ENCODE results near the gene NOP16.

The NOP16 gene

GRCh38 chr5:176401281-176402205 is 13.1 kb upstream of the NOP16 start:
- no peak overlapping the region for H3K4me3 ChIP-seq (ENCODE audit: low read length)
- no peaks in the 10 kb centered on the region for H3K79me1 ChIP-seq (ENCODE audit: low read length)
- H3K4me2 ChIP-seq (ENCODE audit: low read length) = no peak overlapping the region
- H3K56ac ChIP-seq (ENCODE audit: low read length) = no peak overlapping the region
- no peaks in the 10 kb centered on the region for H3K27me3 ChIP-seq (ENCODE audit: insufficient read depth, low read length, poor library complexity)
- H3K36me3 ChIP-seq (ENCODE audit: control insufficient read depth, insufficient read depth, low read length) = no peaks in the 10 kb centered on the region
- no peak overlapping the region for H4K8ac ChIP-seq (ENCODE audit: low read depth, low read length)
- no peak overlapping the region for H3K18ac ChIP-seq (ENCODE audit: low read length)
- H3K4ac ChIP-seq (ENCODE audit: low read depth, low read length) = no peak overlapping the region
- H3K9ac ChIP-seq (ENCODE audit: low read length) = no peak overlapping the region
- H3K4me1 ChIP-seq (ENCODE audit: control insufficient read depth, low read depth, low read length) = no peaks in the 10 kb centered on the region
- no peak overlapping the region for H2AK5ac ChIP-seq (ENCODE audit: low read length)
- WGBS (ENCODE audit: extremely low coverage, insufficient coverage, low lambda C conversion rate) = no CpG with 5 or more reads among the region's 22 CpGs
- H2BK120ac ChIP-seq (ENCODE audit: low read depth, low read length) = no peak overlapping the region
- no peak overlapping the region for H3K27ac ChIP-seq (ENCODE audit: low read depth, low read length)
- H4K5ac ChIP-seq (ENCODE audit: low read length) = no peak overlapping the region
- H2BK5ac ChIP-seq (ENCODE audit: low read length) = no peak overlapping the region
- no peak overlapping the region for H2BK15ac ChIP-seq (replicated peaks; ENCODE audit: low read depth)
- no peak for DNase-seq
- no peaks in the 10 kb centered on the region for H3K79me2 ChIP-seq (ENCODE audit: control insufficient read depth, insufficient read depth, low read length)
- no peak overlapping the region for H3K23ac ChIP-seq (ENCODE audit: low read length)

GRCh38 chr5:176400382-176401156 is 12.2 kb upstream of the NOP16 start:
- no peaks in the 10 kb centered on the region for H3K4me1 ChIP-seq (ENCODE audit: control insufficient read depth, low read depth, low read length)
- no CpG with 5 or more reads among the region's 17 CpGs for WGBS (ENCODE audit: extremely low coverage, insufficient coverage, low lambda C conversion rate)
- no peaks in the 10 kb centered on the region for H3K79me2 ChIP-seq (ENCODE audit: control insufficient read depth, insufficient read depth, low read length)
- H3K27ac ChIP-seq (ENCODE audit: low read depth, low read length) = no peak overlapping the region
- H3K9ac ChIP-seq (ENCODE audit: low read length) = no peak overlapping the region
- H3K4ac ChIP-seq (ENCODE audit: low read depth, low read length) = no peak overlapping the region
- H2BK120ac ChIP-seq (ENCODE audit: low read depth, low read length) = no peak overlapping the region
- H3K79me1 ChIP-seq (ENCODE audit: low read length) = no peaks in the 10 kb centered on the region
- H2BK15ac ChIP-seq (replicated peaks; ENCODE audit: low read depth) = no peak overlapping the region
- H4K8ac ChIP-seq (ENCODE audit: low read depth, low read length) = no peak overlapping the region
- no peak overlapping the region for H4K5ac ChIP-seq (ENCODE audit: low read length)
- no peak overlapping the region for H2BK5ac ChIP-seq (ENCODE audit: low read length)
- H2AK5ac ChIP-seq (ENCODE audit: low read length) = no peak overlapping the region
- H3K36me3 ChIP-seq (ENCODE audit: control insufficient read depth, insufficient read depth, low read length) = no peaks in the 10 kb centered on the region
- H3K4me2 ChIP-seq (ENCODE audit: low read length) = no peak overlapping the region
- H3K4me3 ChIP-seq (ENCODE audit: low read length) = no peak overlapping the region
- no peak overlapping the region for H3K18ac ChIP-seq (ENCODE audit: low read length)
- no peak overlapping the region for H3K23ac ChIP-seq (ENCODE audit: low read length)
- DNase-seq = no peak
- no peak overlapping the region for H3K56ac ChIP-seq (ENCODE audit: low read length)
- no peaks in the 10 kb centered on the region for H3K27me3 ChIP-seq (ENCODE audit: insufficient read depth, low read length, poor library complexity)

- Histone ChIP-seq H4K5ac (ENCODE audit: low read length) (no peak overlapping the region), H2BK5ac (ENCODE audit: low read length) (no peak overlapping the region), H2BK15ac (replicated peaks; ENCODE audit: low read depth) (no peak overlapping the region), H3K4ac (ENCODE audit: low read depth, low read length) (no peak overlapping the region), H2BK120ac (ENCODE audit: low read depth, low read length) (no peak overlapping the region), H3K18ac (ENCODE audit: low read length) (no peak overlapping the region), H4K8ac (ENCODE audit: low read depth, low read length) (no peak overlapping the region), H3K23ac (ENCODE audit: low read length) (no peak overlapping the region), H3K4me2 (ENCODE audit: low read length) (no peak overlapping the region), H3K56ac (ENCODE audit: low read length) (no peak overlapping the region), H3K9ac (ENCODE audit: low read length) (no peak overlapping the region), H3K4me3 (ENCODE audit: low read length) (no peak overlapping the region), H3K4me1 (ENCODE audit: control insufficient read depth, low read depth, low read length) (no peaks in the 10 kb centered on the region), H3K27ac (ENCODE audit: low read depth, low read length) (no peak overlapping the region), H3K79me2 (ENCODE audit: control insufficient read depth, insufficient read depth, low read length) (no peaks in the 10 kb centered on the region), H3K79me1 (ENCODE audit: low read length) (no peaks in the 10 kb centered on the region), H3K36me3 (ENCODE audit: control insufficient read depth, insufficient read depth, low read length) (no peaks in the 10 kb centered on the region), H2AK5ac (ENCODE audit: low read length) (no peak overlapping the region), H3K27me3 (ENCODE audit: insufficient read depth, low read length, poor library complexity) (no peaks in the 10 kb centered on the region)
- no peak for DNase-seq
- no CpG with 5 or more reads among the region's 18 CpGs for WGBS (ENCODE audit: extremely low coverage, insufficient coverage, low lambda C conversion rate)
Observed at GRCh38 chr5:176397736-176398420, 9.5 kb upstream of the NOP16 start.

GRCh38 chr5:176396330-176396729 is 7.9 kb upstream of the NOP16 start:
- Histone ChIP-seq H4K5ac (ENCODE audit: low read length) (no peak overlapping the region), H3K36me3 (ENCODE audit: control insufficient read depth, insufficient read depth, low read length) (no peaks in the 10 kb centered on the region), H3K9ac (ENCODE audit: low read length) (no peak overlapping the region), H3K18ac (ENCODE audit: low read length) (no peak overlapping the region), H2BK15ac (replicated peaks; ENCODE audit: low read depth) (no peak overlapping the region), H3K27me3 (ENCODE audit: insufficient read depth, low read length, poor library complexity) (no peaks in the 10 kb centered on the region), H3K4me1 (ENCODE audit: control insufficient read depth, low read depth, low read length) (no peaks in the 10 kb centered on the region), H3K4me2 (ENCODE audit: low read length) (no peak overlapping the region), H3K79me1 (ENCODE audit: low read length) (no peaks in the 10 kb centered on the region), H3K27ac (ENCODE audit: low read depth, low read length) (no peak overlapping the region), H3K23ac (ENCODE audit: low read length) (no peak overlapping the region), H2BK120ac (ENCODE audit: low read depth, low read length) (no peak overlapping the region), H3K4me3 (ENCODE audit: low read length) (no peak overlapping the region), H3K79me2 (ENCODE audit: control insufficient read depth, insufficient read depth, low read length) (no peaks in the 10 kb centered on the region), H2AK5ac (ENCODE audit: low read length) (no peak overlapping the region), H2BK5ac (ENCODE audit: low read length) (no peak overlapping the region), H3K56ac (ENCODE audit: low read length) (no peak overlapping the region), H4K8ac (ENCODE audit: low read depth, low read length) (no peak overlapping the region), H3K4ac (ENCODE audit: low read depth, low read length) (no peak overlapping the region)
- DNase-seq = peak; percentile 31
- WGBS (ENCODE audit: extremely low coverage, insufficient coverage, low lambda C conversion rate) = no CpG with 5 or more reads among the region's 6 CpGs

- no peaks in the 10 kb centered on the region for H3K36me3 ChIP-seq (ENCODE audit: control insufficient read depth, insufficient read depth, low read length)
- H3K79me2 ChIP-seq (ENCODE audit: control insufficient read depth, insufficient read depth, low read length) = no peaks in the 10 kb centered on the region
- H3K27ac ChIP-seq (ENCODE audit: low read depth, low read length) = no peak overlapping the region
- no peak overlapping the region for H3K18ac ChIP-seq (ENCODE audit: low read length)
- WGBS (ENCODE audit: extremely low coverage, insufficient coverage, low lambda C conversion rate) = no CpG with 5 or more reads among the region's 11 CpGs
- no peaks in the 10 kb centered on the region for H3K4me1 ChIP-seq (ENCODE audit: control insufficient read depth, low read depth, low read length)
- no peaks in the 10 kb centered on the region for H3K27me3 ChIP-seq (ENCODE audit: insufficient read depth, low read length, poor library complexity)
- no peak overlapping the region for H2AK5ac ChIP-seq (ENCODE audit: low read length)
- H4K5ac ChIP-seq (ENCODE audit: low read length) = no peak overlapping the region
- no peak overlapping the region for H2BK15ac ChIP-seq (replicated peaks; ENCODE audit: low read depth)
- H2BK5ac ChIP-seq (ENCODE audit: low read length) = no peak overlapping the region
- H3K9ac ChIP-seq (ENCODE audit: low read length) = no peak overlapping the region
- no peak for DNase-seq
- H4K8ac ChIP-seq (ENCODE audit: low read depth, low read length) = no peak overlapping the region
- H3K23ac ChIP-seq (ENCODE audit: low read length) = no peak overlapping the region
- H3K4me2 ChIP-seq (ENCODE audit: low read length) = no peak overlapping the region
- H3K56ac ChIP-seq (ENCODE audit: low read length) = no peak overlapping the region
- no peak overlapping the region for H2BK120ac ChIP-seq (ENCODE audit: low read depth, low read length)
- H3K4me3 ChIP-seq (ENCODE audit: low read length) = no peak overlapping the region
- no peaks in the 10 kb centered on the region for H3K79me1 ChIP-seq (ENCODE audit: low read length)
- H3K4ac ChIP-seq (ENCODE audit: low read depth, low read length) = no peak overlapping the region
Observed at GRCh38 chr5:176394881-176395675, 6.7 kb upstream of the NOP16 start.

All from mesendoderm (in vitro differentiated cells).